GM19397 (cell line): ENCODE data around the gene GRHL1.
"Not testable (repeated sequence)": the region's sequence is repeated elsewhere in the genome, so short reads cannot be mapped to it uniquely, and the experiment has no call there.

ENCODE experiments used
- ATAC-seq: cut with Tn5 transposase; IDR thresholded peaks from one replicate; pipeline ENCODE4 v1.9.1; 2021; ENCODE audit warnings: mild to moderate bottlenecking, moderate library complexity; ENCODE audit not compliant: unreplicated experiment

GRHL1 gene

GRCh38 chr2:10019602-10020400 is 68.3 kb downstream of the GRHL1 start:
- no peak for ATAC-seq

- no peak for ATAC-seq
These were observed 70.5 kb downstream of the GRHL1 start for GRCh38 chr2:10022041-10022421.

- ATAC-seq, result no peak
These were observed 71.0 kb downstream of the GRHL1 start for GRCh38 chr2:10022445-10022844.

GRCh38 chr2:10022966-10023662 is 71.6 kb downstream of the GRHL1 start:
- ATAC-seq, result no peak

GRCh38 chr2:10026940-10027569 is 75.6 kb downstream of the GRHL1 start:
- ATAC-seq, result no peak

- ATAC-seq, result no peak
These were observed 76.3 kb downstream of the GRHL1 start for GRCh38 chr2:10027660-10028330.

GRCh38 chr2:10028407-10028987 is 77.0 kb downstream of the GRHL1 start:
- ATAC-seq, result no peak

- ATAC-seq, result no peak
These were observed 77.7 kb downstream of the GRHL1 start for GRCh38 chr2:10028988-10029874.

GRCh38 chr2:10029875-10030223 is 78.4 kb downstream of the GRHL1 start:
- ATAC-seq, result no peak

- no peak for ATAC-seq
These were observed 78.8 kb downstream of the GRHL1 start for GRCh38 chr2:10030311-10030736.

- ATAC-seq, result not testable (repeated sequence)
These were observed 79.3 kb downstream of the GRHL1 start for GRCh38 chr2:10030798-10031197.

GRCh38 chr2:10031886-10032745 is 80.6 kb downstream of the GRHL1 start:
- ATAC-seq, result no peak

GRCh38 chr2:10032746-10033105 is 81.2 kb downstream of the GRHL1 start:
- no peak for ATAC-seq

- no peak for ATAC-seq
These were observed 81.9 kb downstream of the GRHL1 start for GRCh38 chr2:10033251-10034006.

- ATAC-seq, result no peak
These were observed 83.0 kb downstream of the GRHL1 start for GRCh38 chr2:10034333-10035052.

GRCh38 chr2:10035053-10035422 is 83.5 kb downstream of the GRHL1 start:
- no peak for ATAC-seq

- no peak for ATAC-seq
These were observed 84.1 kb downstream of the GRHL1 start for GRCh38 chr2:10035633-10036032.
